Colonic mucosa (tissue), 4 donors: ENCODE data around the gene DUOX2. TPM values are rescaled to one million over a fixed set of nuclear protein-coding genes. Genes with fewer than 3 reads are reported as not detected.

Experiments
- DNase-seq: peaks from one replicate; pipeline ENCODE4 v3.0.0-alpha.2; 2020
- H3K27ac ChIP-seq: fragments of 200-600 bp; one replicate; pipeline ENCODE4 v1.8.0; 2021
- H3K27me3 ChIP-seq: fragments of 200-600 bp; one replicate; pipeline ENCODE4 v1.8.0; 2021
- H3K36me3 ChIP-seq: fragments of 200-600 bp; one replicate; pipeline ENCODE4 v1.8.0; 2021
- H3K4me1 ChIP-seq: fragments of 200-600 bp; one replicate; pipeline ENCODE4 v1.8.0; 2021; ENCODE audit warnings: mild to moderate bottlenecking
- H3K4me3 ChIP-seq: fragments of 200-600 bp; one replicate; pipeline ENCODE4 v1.8.0; 2021
- H3K9ac ChIP-seq, 2 donors: one replicate each; pipeline ENCODE4 v1.7.0; 2013; ENCODE audit warnings: control low read depth in 2 of 2, low read depth in 2 of 2, low read length in 2 of 2
- H3K9me3 ChIP-seq: fragments of 200-600 bp; one replicate; pipeline ENCODE4 v1.8.0; 2021
- CTCF ChIP-seq: fragments of 200-600 bp; IDR thresholded peaks from one replicate; pipeline ENCODE4 v1.8.0; 2022; ENCODE audit warnings: antibody characterized with exemption, mild to moderate bottlenecking
- intact Hi-C: fragments of 100-400 bp; cut with DNase I; formaldehyde crosslinking; loops from one replicate; pipeline ENCODE4 v1.14.1; 2022
- total RNA-seq, 2 donors: library from RNA; stranded (reverse); fragmentation: NEBNext Ultra II Directional in 1 of 2; extraction: Animal tissue kit (Norgen Biotek cat#: 25700) in 1 of 2; gene quantifications; one replicate each; pipeline ENCODE4 v1.2.1, GENCODE V29; 2021
- donor health status: healthy.
- donor health status: DM: no; HTN: no; CAD: no.
- donor health status: DM: no; HTN: no; CAD: no.

Gene DUOX2
- total RNA-seq, 2 donors from 2014 or later = 40.0 to 111 TPM

DNA sequence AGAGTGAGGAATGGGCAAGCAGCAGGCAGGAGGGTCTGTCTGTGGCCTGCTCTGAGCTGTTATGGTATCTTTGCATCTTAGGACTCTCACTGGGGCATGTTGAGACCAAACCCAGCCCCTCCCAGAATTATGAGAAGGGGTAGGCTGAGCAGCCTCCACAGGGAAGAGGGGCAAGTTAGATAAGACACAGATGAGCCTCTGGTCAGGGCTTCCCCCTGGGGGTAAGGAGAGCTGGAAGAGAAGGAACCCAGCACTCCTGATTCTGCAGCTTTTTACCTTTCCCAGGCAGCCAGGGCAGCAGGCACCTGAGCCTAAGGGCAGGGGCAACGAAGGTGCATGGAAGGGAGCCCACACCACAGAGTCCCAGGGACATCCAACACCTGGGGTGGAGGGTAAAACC lies 35.1 kb upstream of the DUOX2 start:
- no peak overlapping the region for H3K27ac ChIP-seq
- no peak for DNase-seq

GRCh38 chr15:45148076-45149059 lies 34.4 kb upstream of the DUOX2 start:
- H3K4me1 ChIP-seq = no peaks in the 10 kb centered on the region
- H3K4me3 ChIP-seq = no peak overlapping the region
- H3K27ac ChIP-seq = no peak overlapping the region
- no peaks in the 10 kb centered on the region for H3K9me3 ChIP-seq
- no peaks in the 10 kb centered on the region for H3K27me3 ChIP-seq
- TF ChIP-seq CTCF = no peak
- H3K36me3 ChIP-seq = no peaks in the 10 kb centered on the region
- DNase-seq = no peak
- intact Hi-C loops = no loop called here
- H3K9ac ChIP-seq = no peak overlapping the region

More for the DNA sequence above, 35.1 kb upstream of the DUOX2 start:
- no peaks in the 10 kb centered on the region for H3K9me3 ChIP-seq
- H3K4me3 ChIP-seq = no peak overlapping the region
- no peaks in the 10 kb centered on the region for H3K36me3 ChIP-seq
- intact Hi-C loops = no loop called here
- H3K27me3 ChIP-seq = no peaks in the 10 kb centered on the region
- no peak overlapping the region for H3K9ac ChIP-seq
- H3K4me1 ChIP-seq = no peaks in the 10 kb centered on the region
- no peak for TF ChIP-seq CTCF

DNA sequence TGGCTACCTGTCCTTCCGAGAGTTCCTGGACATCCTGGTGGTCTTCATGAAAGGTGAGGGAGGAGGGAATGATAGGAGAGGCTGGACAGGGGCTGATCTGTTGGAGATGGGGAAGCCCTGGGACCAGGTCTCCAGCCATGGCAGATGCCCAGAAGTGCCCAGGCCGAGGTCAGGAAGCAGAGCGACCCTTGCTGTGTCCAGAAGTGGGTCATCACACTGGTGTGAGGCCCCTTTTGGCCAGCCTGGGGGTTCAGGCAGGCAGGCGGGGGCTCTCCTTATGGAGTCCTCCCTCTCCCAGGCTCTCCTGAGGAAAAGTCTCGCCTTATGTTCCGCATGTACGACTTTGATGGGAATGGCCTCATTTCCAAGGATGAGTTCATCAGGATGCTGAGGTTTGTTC lies 33.6 kb upstream of the DUOX2 start:
- no peaks in the 10 kb centered on the region for H3K9me3 ChIP-seq
- H3K36me3 ChIP-seq = no peaks in the 10 kb centered on the region
- no peak for TF ChIP-seq CTCF
- DNase-seq = no peak
- H3K4me1 ChIP-seq = no peaks in the 10 kb centered on the region
- no peaks in the 10 kb centered on the region for H3K27me3 ChIP-seq
- no peak overlapping the region for H3K4me3 ChIP-seq
- no peak overlapping the region for H3K27ac ChIP-seq
- intact Hi-C loops = no loop called here
- H3K9ac ChIP-seq = no peak overlapping the region

DNA sequence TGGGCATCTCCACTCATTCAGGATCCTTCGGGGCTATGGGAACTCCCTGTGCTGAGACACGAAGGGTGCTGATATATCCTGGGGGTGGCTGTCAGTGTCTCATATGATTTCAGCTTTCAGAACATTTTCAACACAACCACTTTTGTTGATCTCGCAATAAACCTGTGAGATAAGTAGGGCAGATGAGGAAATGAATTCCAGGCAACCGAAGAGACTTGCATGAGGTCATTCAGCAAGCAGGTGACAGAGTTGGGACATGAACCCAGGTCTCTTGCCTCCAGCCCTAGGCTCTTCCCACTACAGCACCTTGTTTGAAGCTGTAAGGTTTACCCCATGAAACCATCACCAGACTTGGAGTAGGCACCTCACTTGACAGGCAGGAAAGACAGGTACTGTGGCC lies 32.4 kb upstream of the DUOX2 start:
- Histone ChIP-seq H3K4me1 (no peaks in the 10 kb centered on the region), H3K4me3 (no peak overlapping the region), H3K36me3 (no peaks in the 10 kb centered on the region), H3K27ac (no peak overlapping the region), H3K9me3 (no peaks in the 10 kb centered on the region), H3K9ac (no peak overlapping the region), H3K27me3 (no peaks in the 10 kb centered on the region)
- intact Hi-C loops = no loop called here
- no peak for TF ChIP-seq CTCF
- no peak for DNase-seq

DNA sequence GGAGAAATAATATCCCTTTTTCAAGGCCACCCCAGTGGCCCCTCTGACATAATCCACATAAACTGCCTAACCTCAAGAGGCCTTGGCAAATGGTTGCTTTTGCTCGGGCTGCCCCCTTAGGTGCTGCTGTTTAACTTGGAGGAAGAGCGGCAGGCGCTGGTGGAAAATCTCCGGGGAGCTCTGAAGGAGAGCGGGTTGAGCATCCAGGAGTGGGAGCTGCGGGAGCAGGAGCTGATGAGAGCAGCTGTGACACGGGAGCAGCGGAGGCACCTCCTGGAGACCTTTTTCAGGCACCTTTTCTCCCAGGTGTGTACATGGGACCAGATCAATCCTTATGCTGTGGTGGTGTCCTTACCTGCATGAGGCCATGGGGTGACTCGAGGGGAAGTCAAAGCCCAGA lies 30.8 kb upstream of the DUOX2 start:
- no peak for TF ChIP-seq CTCF
- Histone ChIP-seq H3K36me3 (no peaks in the 10 kb centered on the region), H3K4me1 (no peaks in the 10 kb centered on the region), H3K27ac (no peak overlapping the region), H3K9me3 (no peaks in the 10 kb centered on the region), H3K27me3 (no peaks in the 10 kb centered on the region), H3K4me3 (no peak overlapping the region), H3K9ac (no peak overlapping the region)
- intact Hi-C loops = no loop called here
- DNase-seq = no peak
